SU-DHL-6 (cell line): ENCODE results near the gene ALG9.

Experiments
- H2AFZ ChIP-seq: fragments of 200-600 bp; sonication (generic); 2 replicates; pipeline ENCODE4 v1.6.1; 2014; ENCODE audit warnings: low read depth, mild to moderate bottlenecking, moderate library complexity, mixed read lengths, antibody characterized with exemption, low read length; ENCODE audit not compliant: severe bottlenecking
- H3F3A ChIP-seq: fragments of 200-600 bp; shearing (Covaris generic); 2 replicates; pipeline ENCODE4 v1.6.0; 2016; ENCODE audit warnings: antibody characterized with exemption, mild to moderate bottlenecking; ENCODE audit not compliant: insufficient read depth
- H3K27ac ChIP-seq: fragments of 200-600 bp; sonication (generic); 2 replicates; pipeline ENCODE4 v1.5.1; 2016; ENCODE audit warnings: low read depth, mild to moderate bottlenecking, low read length, moderate library complexity, mixed read lengths
- H3K27me3 ChIP-seq: fragments of 200-600 bp; sonication (generic), shearing (Covaris generic); 2 replicates; pipeline ENCODE4 v1.6.0; 2014; ENCODE audit warnings: mild to moderate bottlenecking, low read length
- H3K36me3 ChIP-seq: fragments of 200-600 bp; sonication (generic); 2 replicates; pipeline ENCODE4 v1.6.1; 2014; ENCODE audit warnings: mild to moderate bottlenecking, low read length, mixed read lengths
- H3K4me2 ChIP-seq: fragments of 300-600, 200-600 bp; shearing (Covaris generic), sonication (generic); 2 replicates; pipeline ENCODE4 v1.6.0; 2014; ENCODE audit warnings: low read length, low read depth, mild to moderate bottlenecking; ENCODE audit not compliant: poor library complexity, severe bottlenecking
- H3K4me3 ChIP-seq: fragments of 200-600 bp; sonication (generic); 2 replicates; pipeline ENCODE4 v1.5.1; 2014; ENCODE audit warnings: antibody characterized with exemption, low read length, mild to moderate bottlenecking, mixed read lengths; ENCODE audit not compliant: insufficient read depth, poor library complexity, severe bottlenecking
- H3K79me2 ChIP-seq: fragments of 200-600 bp; sonication (generic); 2 replicates; pipeline ENCODE4 v1.6.1; 2014; ENCODE audit warnings: mild to moderate bottlenecking, low read length, moderate library complexity; ENCODE audit not compliant: insufficient read depth
- H3K9ac ChIP-seq: fragments of 200-600 bp; sonication (generic); 2 replicates; pipeline ENCODE4 v1.7.0; 2014; ENCODE audit warnings: mild to moderate bottlenecking, low read length
- H3K9me2 ChIP-seq: fragments of 200-600 bp; sonication (generic); replicated peaks from 2 replicates; pipeline ENCODE4 v1.6.1; 2014; ENCODE audit warnings: low read length; ENCODE audit not compliant: insufficient read depth
- H3K9me3 ChIP-seq: fragments of 200-600 bp; sonication (generic); 2 replicates; pipeline ENCODE4 v1.6.1; 2014; ENCODE audit warnings: low read length, mixed read lengths; ENCODE audit not compliant: insufficient read depth
- H4K20me1 ChIP-seq: fragments of 200-600 bp; sonication (generic); 2 replicates; pipeline ENCODE4 v1.6.1; 2014; ENCODE audit warnings: low read depth, mild to moderate bottlenecking, antibody characterized with exemption, low read length, moderate library complexity, mixed read lengths
- EZH2phosphoT487 ChIP-seq: fragments of 200-600 bp; sonication (generic), shearing (Covaris generic); conservative IDR thresholded peaks from 2 replicates; pipeline ENCODE4 v1.6.1; 2018; ENCODE audit warnings: mild to moderate bottlenecking, antibody characterized with exemption, low read length, moderate library complexity, mixed read lengths
- TF ChIP-seq, protein P1 (sequence below): fragments of 200-600 bp; sonication (generic); IDR thresholded peaks from one replicate; pipeline ENCODE4 v1.5.1; 2017; ENCODE audit warnings: antibody characterized with exemption, mild to moderate bottlenecking, low read length, moderate library complexity; ENCODE audit not compliant: insufficient read depth, poor library complexity, severe bottlenecking

Gene ALG9

DNA sequence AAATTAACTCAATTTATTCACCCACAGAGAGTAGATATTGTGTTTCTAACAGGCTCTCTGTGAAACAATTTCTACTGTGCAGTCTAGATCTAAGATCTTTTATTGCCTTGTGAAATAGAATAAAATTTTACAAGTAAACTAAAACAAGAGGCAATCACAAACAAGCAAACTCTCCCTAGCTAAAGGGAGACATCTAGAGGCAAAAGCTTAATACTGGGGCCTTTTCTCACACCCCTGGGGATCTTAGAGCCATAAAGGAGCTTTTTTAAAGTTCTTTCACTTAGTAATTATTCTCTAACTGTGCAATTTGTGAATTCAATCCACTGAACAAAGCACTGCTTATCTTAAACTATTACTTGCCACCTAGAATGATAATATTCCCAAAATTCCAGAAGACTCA is 19.7 kb downstream of the ALG9 start:
- H3K27ac ChIP-seq = no peak overlapping the region
- no peak overlapping the region for H3K9ac ChIP-seq
- no peak overlapping the region for H3K4me3 ChIP-seq
- H3K9me2 ChIP-seq = no peaks in the 10 kb centered on the region
- H4K20me1 ChIP-seq = no peaks in the 10 kb centered on the region
- H3K79me2 ChIP-seq = no peaks in the 10 kb centered on the region
- H3F3A ChIP-seq = peaks cover 5% of the 10 kb centered on the region; the same call in 1 of the 2 replicates
- H2AFZ ChIP-seq = no peak overlapping the region
- peaks cover 15% of the 10 kb centered on the region; the same call in 1 of the 2 replicates for H3K36me3 ChIP-seq
- no peaks in the 10 kb centered on the region for H3K27me3 ChIP-seq
- H3K4me2 ChIP-seq = no peak overlapping the region
- TF ChIP-seq, protein P1, sequence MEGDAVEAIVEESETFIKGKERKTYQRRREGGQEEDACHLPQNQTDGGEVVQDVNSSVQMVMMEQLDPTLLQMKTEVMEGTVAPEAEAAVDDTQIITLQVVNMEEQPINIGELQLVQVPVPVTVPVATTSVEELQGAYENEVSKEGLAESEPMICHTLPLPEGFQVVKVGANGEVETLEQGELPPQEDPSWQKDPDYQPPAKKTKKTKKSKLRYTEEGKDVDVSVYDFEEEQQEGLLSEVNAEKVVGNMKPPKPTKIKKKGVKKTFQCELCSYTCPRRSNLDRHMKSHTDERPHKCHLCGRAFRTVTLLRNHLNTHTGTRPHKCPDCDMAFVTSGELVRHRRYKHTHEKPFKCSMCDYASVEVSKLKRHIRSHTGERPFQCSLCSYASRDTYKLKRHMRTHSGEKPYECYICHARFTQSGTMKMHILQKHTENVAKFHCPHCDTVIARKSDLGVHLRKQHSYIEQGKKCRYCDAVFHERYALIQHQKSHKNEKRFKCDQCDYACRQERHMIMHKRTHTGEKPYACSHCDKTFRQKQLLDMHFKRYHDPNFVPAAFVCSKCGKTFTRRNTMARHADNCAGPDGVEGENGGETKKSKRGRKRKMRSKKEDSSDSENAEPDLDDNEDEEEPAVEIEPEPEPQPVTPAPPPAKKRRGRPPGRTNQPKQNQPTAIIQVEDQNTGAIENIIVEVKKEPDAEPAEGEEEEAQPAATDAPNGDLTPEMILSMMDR = no peak
- no peak for TF ChIP-seq EZH2phosphoT487
- no peaks in the 10 kb centered on the region for H3K9me3 ChIP-seq

GRCh38 chr11:111851067-111851466 is 20.3 kb downstream of the ALG9 start:
- no peak for TF ChIP-seq EZH2phosphoT487
- TF ChIP-seq, protein P1 = no peak
- Histone ChIP-seq H3K27ac (no peak overlapping the region), H2AFZ (no peak overlapping the region), H3K9ac (no peak overlapping the region), H3K4me3 (no peak overlapping the region), H3K27me3 (no peaks in the 10 kb centered on the region), H3K9me3 (no peaks in the 10 kb centered on the region), H3K4me2 (no peak overlapping the region), H3K36me3 (peaks cover 15% of the 10 kb centered on the region; the same call in 1 of the 2 replicates), H4K20me1 (no peaks in the 10 kb centered on the region), H3K79me2 (no peaks in the 10 kb centered on the region), H3K9me2 (no peaks in the 10 kb centered on the region), H3F3A (peaks cover 5% of the 10 kb centered on the region; the same call in 1 of the 2 replicates)

DNA sequence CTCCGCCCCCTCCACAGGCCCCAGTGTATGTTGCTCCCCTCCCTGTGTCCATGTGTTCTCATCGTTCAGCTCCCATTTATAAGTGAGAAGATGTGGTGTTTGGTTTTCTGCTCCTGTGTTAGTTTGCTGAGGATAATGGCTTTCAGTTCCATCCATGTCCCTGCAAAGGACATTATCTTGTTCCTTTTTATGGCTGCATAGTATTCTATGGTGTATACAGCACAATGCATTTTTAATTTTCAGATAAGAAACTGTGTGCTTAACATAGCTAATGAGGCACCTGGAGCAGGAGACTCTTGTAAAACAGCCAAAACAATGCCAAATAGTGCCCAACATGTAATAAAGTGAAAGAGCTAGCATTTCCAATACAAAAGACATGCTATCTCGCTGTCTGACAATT is 21.8 kb downstream of the ALG9 start:
- H3K27me3 ChIP-seq = no peaks in the 10 kb centered on the region
- H4K20me1 ChIP-seq = no peaks in the 10 kb centered on the region
- no peaks in the 10 kb centered on the region for H3K9me2 ChIP-seq
- no peak overlapping the region for H3K4me3 ChIP-seq
- no peak overlapping the region for H3K27ac ChIP-seq
- H3K79me2 ChIP-seq = no peaks in the 10 kb centered on the region
- TF ChIP-seq, protein P1 = no peak
- no peak for TF ChIP-seq EZH2phosphoT487
- no peak overlapping the region for H3K4me2 ChIP-seq
- no peaks in the 10 kb centered on the region for H3K9me3 ChIP-seq
- peaks cover 5% of the 10 kb centered on the region; the same call in 1 of the 2 replicates for H3F3A ChIP-seq
- H3K36me3 ChIP-seq = peaks cover 17% of the 10 kb centered on the region; the same call in 1 of the 2 replicates
- no peak overlapping the region for H2AFZ ChIP-seq
- no peak overlapping the region for H3K9ac ChIP-seq

GRCh38 chr11:111846636-111847035 is 24.7 kb downstream of the ALG9 start:
- H3K4me3 ChIP-seq = no peak overlapping the region
- TF ChIP-seq, protein P1 = no peak
- TF ChIP-seq EZH2phosphoT487 = no peak
- no peak overlapping the region for H3K27ac ChIP-seq
- H3K9me3 ChIP-seq = no peaks in the 10 kb centered on the region
- no peak overlapping the region for H3K9ac ChIP-seq
- H3K27me3 ChIP-seq = no peaks in the 10 kb centered on the region
- no peak overlapping the region for H2AFZ ChIP-seq
- peaks cover 8% of the 10 kb centered on the region; the same call in 1 of the 2 replicates for H3K36me3 ChIP-seq
- no peaks in the 10 kb centered on the region for H3K9me2 ChIP-seq
- H4K20me1 ChIP-seq = no peaks in the 10 kb centered on the region
- H3K4me2 ChIP-seq = no peak overlapping the region
- H3F3A ChIP-seq = no peaks in the 10 kb centered on the region
- H3K79me2 ChIP-seq = no peaks in the 10 kb centered on the region
